EL (cell line): ENCODE data around the gene KLHL14.
"Not testable (repeated sequence)": the region's sequence is repeated elsewhere in the genome, so short reads cannot be mapped to it uniquely, and the experiment has no call there.

Experiments
- DNase-seq: peaks from one replicate; pipeline ENCODE4 v3.0.0-alpha.2; 2016

Gene KLHL14

GRCh38 chr18:32772581-32773381 lies at the start of gene KLHL14:
Gene KLHL14 (minus strand): TSS chr18:32773023. CDS start chr18:32770591, 2,432 bp downstream.
- DNase-seq, result no peak

- DNase-seq, result no peak
Observed at GRCh38 chr18:32822197-32822596, 49.4 kb upstream of the KLHL14 start.

- DNase-seq, result no peak
Observed at GRCh38 chr18:32815881-32816280, 43.1 kb upstream of the KLHL14 start.

- DNase-seq, result no peak
Observed at GRCh38 chr18:32812342-32812741, 39.5 kb upstream of the KLHL14 start.

GRCh38 chr18:32810314-32810713 lies 37.5 kb upstream of the KLHL14 start:
- DNase-seq, result no peak

- DNase-seq, result no peak
Observed at GRCh38 chr18:32805354-32805753, 32.5 kb upstream of the KLHL14 start.

- DNase-seq, result no peak
Observed at GRCh38 chr18:32804134-32804888, 31.5 kb upstream of the KLHL14 start.

- no peak for DNase-seq
Observed at GRCh38 chr18:32803568-32803967, 30.7 kb upstream of the KLHL14 start.

- DNase-seq, result no peak
Observed at GRCh38 chr18:32802591-32803451, 30.0 kb upstream of the KLHL14 start.

GRCh38 chr18:32801228-32801627 lies 28.4 kb upstream of the KLHL14 start:
- DNase-seq, result no peak

- no peak for DNase-seq
Observed at GRCh38 chr18:32798209-32798960, 25.6 kb upstream of the KLHL14 start.

- DNase-seq, result not testable (repeated sequence)
Observed at GRCh38 chr18:32794667-32795066, 21.8 kb upstream of the KLHL14 start.

- DNase-seq, result no peak
Observed at GRCh38 chr18:32779010-32779409, 6.2 kb upstream of the KLHL14 start.

GRCh38 chr18:32777049-32777448 lies 4.2 kb upstream of the KLHL14 start:
- no peak for DNase-seq

- no peak for DNase-seq
Observed at GRCh38 chr18:32776561-32776960, 3.7 kb upstream of the KLHL14 start.

- no peak for DNase-seq
Observed at GRCh38 chr18:32775628-32776027, 2.8 kb upstream of the KLHL14 start.

- no peak for DNase-seq
Observed at GRCh38 chr18:32773382-32773712, 524 bp upstream of the KLHL14 start.

- no peak for DNase-seq
Observed at GRCh38 chr18:32771871-32772580, 797 bp downstream of the KLHL14 start.

- no peak for DNase-seq
Observed at GRCh38 chr18:32771169-32771751, 1.6 kb downstream of the KLHL14 start.

- DNase-seq, result no peak
Observed at GRCh38 chr18:32770666-32771168, 2.1 kb downstream of the KLHL14 start.

- DNase-seq, result no peak
Observed at GRCh38 chr18:32770054-32770665, 2.7 kb downstream of the KLHL14 start.
